Spleen (tissue), 11 donors: ENCODE results near the gene FUT3. TPM values are rescaled to one million over a fixed set of nuclear protein-coding genes. Genes with fewer than 3 reads are reported as not detected.

Experiments used
- DNase-seq: peaks from one replicate; pipeline ENCODE4 v3.0.0-alpha.2; 2020
- H3K27ac ChIP-seq, 8 donors: fragments of 200-600 bp; sonication (generic) in 7 of 8; 1 replicate in 4 of 8; 2 replicates in 4 of 8; pipeline versions ENCODE4 v1.5.0 to v1.8.0; 2016 to 2021; ENCODE audit warnings: inconsistent platforms in 4 of 8, mild to moderate bottlenecking in 4 of 8, moderate library complexity in 1 of 8
- H3K27me3 ChIP-seq, 7 donors: fragments of 200-600 bp; sonication (generic) in 6 of 7; replicated peaks in 1 of 7; 1 replicate in 4 of 7; 2 replicates in 3 of 7; pipeline versions ENCODE4 v1.5.0 to v1.8.0; 2016 to 2021; ENCODE audit warnings: inconsistent platforms in 3 of 7, mild to moderate bottlenecking in 1 of 7
- H3K36me3 ChIP-seq, 6 donors: fragments of 200-600 bp; sonication (generic) in 5 of 6; 1 replicate in 4 of 6; 2 replicates in 2 of 6; pipeline versions ENCODE4 v1.5.0 to v1.8.0; 2016 to 2021; ENCODE audit warnings: inconsistent platforms in 2 of 6
- H3K4me1 ChIP-seq, 6 donors: fragments of 200-600 bp; sonication (generic) in 5 of 6; 1 replicate in 3 of 6; 2 replicates in 3 of 6; pipeline versions ENCODE4 v1.5.0 to v1.8.0; 2016 to 2021; ENCODE audit warnings: inconsistent platforms in 3 of 6
- H3K4me3 ChIP-seq, 8 donors: fragments of 200-600 bp; sonication (generic) in 7 of 8; 1 replicate in 4 of 8; 2 replicates in 4 of 8; pipeline versions ENCODE4 v1.5.0 to v1.8.0; 2016 to 2021; ENCODE audit warnings: inconsistent platforms in 4 of 8, mild to moderate bottlenecking in 4 of 8, moderate library complexity in 2 of 8
- H3K9me3 ChIP-seq, 8 donors: fragments of 200-600 bp; sonication (generic) in 7 of 8; 1 replicate in 4 of 8; 2 replicates in 4 of 8; pipeline versions ENCODE4 v1.5.0 to v1.8.0; 2016 to 2021; ENCODE audit warnings: inconsistent platforms in 4 of 8
- POLR2A ChIP-seq, 3 donors: fragments of 450-650 bp; IDR thresholded peaks; one replicate each; pipeline ENCODE4 v1.5.1; 2017; ENCODE audit warnings: antibody characterized with exemption in 3 of 3, mild to moderate bottlenecking in 1 of 3
- POLR2AphosphoS5 ChIP-seq, 3 donors: sonication (generic); formaldehyde crosslinking; IDR thresholded peaks; one replicate each; pipeline ENCODE4 v1.5.1; 2017; ENCODE audit warnings: antibody characterized with exemption in 3 of 3
- WGBS, 5 donors: extraction: QIAGEN DNeasy Blood & Tissue Kit in 3 of 5; methylation state at CpG; one replicate each; pipeline versions ENCODE4 v1.1.5 to v1.1.7; 2013 to 2018; 5-methylcytosine and 5-hydroxymethylcytosine counted together
- intact Hi-C: fragments of 100-400 bp; cut with DNase I; formaldehyde crosslinking; loops from one replicate; pipeline ENCODE4 v1.15.0; 2023; ENCODE audit warnings: low total_unique reads
- polyA plus RNA-seq, 3 donors: library from polyadenylated mRNA; stranded (reverse); fragments of 200-250 nt; gene quantifications; one replicate each; pipeline ENCODE4 v1.2.1, GENCODE V29; 2013
- total RNA-seq, 7 donors: library from RNA; depleted of rRNA in 3 of 7; stranded (reverse); fragments of >200 nt in 3 of 7; fragmentation: NEBNext Ultra II Directional in 4 of 7; extraction: Animal tissue kit (Norgen Biotek cat#: 25700) in 4 of 7; gene quantifications; one replicate each; pipeline versions ENCODE4 v1.1.0 to v1.2.1, GENCODE V29; 2016 to 2021
- TF ChIP-seq, protein P1 (sequence below), 11 experiments: fragments of 200-600 bp in 7 of 11; fragments of 450-650 bp in 4 of 11; sonication (generic) in 4 of 11; IDR thresholded peaks in 8 of 11; conservative IDR thresholded peaks in 3 of 11; 1 replicate in 7 of 11; 2 replicates in 4 of 11; pipeline versions ENCODE4 v1.4.0 to v1.8.0; 2016 to 2021; ENCODE audit warnings: antibody characterized with exemption in 11 of 11, inconsistent platforms in 4 of 11, mild to moderate bottlenecking in 1 of 11
- donor health status: healthy with polysubstance abuse.
- donor health status: DM: no; HTN: no; CAD: no; lungs with moderate emphysema.
- donor health status: DM: no; HTN: no; CAD: no.
- donor health status: Bipolar disorder and iron deficiency.
- donor health status: healthy.
- donor health status: DM: no; HTN: no; CAD: no.
- donor health status: DM: yes; HTN: yes; CAD: no.

FUT3 gene
- total and polyA plus RNA-seq, 10 donors: 0.06 to 0.12 TPM; not detected in 8

DNA sequence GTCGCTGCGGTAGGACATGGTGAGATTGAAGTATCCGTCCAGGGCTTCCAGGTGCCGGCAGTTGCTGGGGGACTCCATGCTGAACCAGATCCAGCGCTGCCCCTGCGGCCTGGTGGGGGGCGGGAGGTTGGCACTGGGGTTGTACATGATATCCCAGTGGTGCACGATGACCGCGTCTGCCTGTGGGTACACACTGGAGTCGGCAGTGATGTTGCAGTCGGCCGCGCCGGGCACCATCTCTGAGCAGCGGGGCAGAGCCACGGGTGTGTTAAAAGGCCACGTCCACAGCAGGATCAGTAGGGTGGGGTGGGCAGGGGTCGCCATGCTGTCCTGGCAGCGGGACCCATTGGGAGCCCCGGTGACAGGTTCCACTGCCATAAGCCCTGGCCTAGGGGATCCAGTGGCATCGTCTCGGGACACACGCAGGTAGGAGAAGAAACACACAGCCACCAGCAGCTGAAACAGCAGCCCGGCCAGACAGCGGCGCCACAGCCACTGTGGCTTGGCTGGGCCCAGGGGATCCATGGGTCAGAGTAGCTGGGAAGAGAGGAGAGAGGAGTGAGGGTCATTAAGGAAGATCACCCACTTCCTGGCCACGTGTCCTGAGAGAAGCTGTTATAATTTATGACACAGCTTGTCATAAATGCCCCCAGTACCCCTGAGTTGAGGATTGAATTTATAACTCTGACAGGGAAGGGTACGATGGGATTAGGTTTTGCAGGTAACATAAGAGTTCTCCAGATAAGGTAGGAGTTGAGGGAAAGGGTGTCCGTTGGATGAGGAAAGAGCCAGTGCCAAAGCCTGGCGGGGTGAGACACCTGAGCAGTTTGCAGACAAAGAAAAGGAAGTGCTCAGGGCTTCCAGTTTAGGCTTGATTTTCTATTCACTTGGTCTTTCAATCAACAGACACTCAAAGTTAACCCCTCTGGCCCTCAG, 16.2 kb upstream of the FUT3 start:
- 76 to 90% (median 83%) methylated on average over 25 to 31 of the region's 31 CpGs for WGBS, 5 donors

DNA sequence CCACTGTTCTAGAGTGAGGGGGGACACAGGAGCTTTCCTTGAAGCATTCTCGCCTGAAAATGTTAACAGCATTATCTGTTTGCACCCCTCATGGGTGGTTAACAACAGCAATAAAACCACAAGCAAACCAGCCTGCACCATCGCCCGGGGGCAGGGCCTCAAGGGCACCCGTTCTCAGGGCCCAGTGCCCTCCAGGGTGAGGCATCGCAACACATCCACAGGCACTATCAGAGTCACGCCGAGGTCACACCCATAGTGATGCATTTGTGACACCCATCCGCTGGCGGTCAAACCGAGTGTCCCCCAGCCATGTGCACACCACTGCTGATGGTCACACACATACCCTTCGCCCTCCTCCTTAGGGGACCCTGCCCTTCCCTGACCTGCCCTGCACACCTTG, 14.5 kb upstream of the FUT3 start:
- 74 to 87% (median 79%) methylated on average over 9 to 11 of the region's 11 CpGs for WGBS, 5 donors
- H3K36me3 ChIP-seq: no peaks in the 10 kb centered on the region

More for the DNA sequence above, 16.2 kb upstream of the FUT3 start:
- Histone ChIP-seq H3K9me3 (no peaks in the 10 kb centered on the region), H3K27ac (no peak overlapping the region), H3K4me1 (no peaks in the 10 kb centered on the region), H3K27me3 (peaks cover 0 to 28% (median 0%) of the 10 kb centered on the region in 7 donors), H3K4me3 (no peak overlapping the region), H3K36me3 (no peaks in the 10 kb centered on the region)
- TF ChIP-seq POLR2AphosphoS5 (IDR thresholded peaks at IDR 0.05) (no peak), POLR2A (IDR thresholded peaks at IDR 0.05) (no peak)
- TF ChIP-seq, protein P1, sequence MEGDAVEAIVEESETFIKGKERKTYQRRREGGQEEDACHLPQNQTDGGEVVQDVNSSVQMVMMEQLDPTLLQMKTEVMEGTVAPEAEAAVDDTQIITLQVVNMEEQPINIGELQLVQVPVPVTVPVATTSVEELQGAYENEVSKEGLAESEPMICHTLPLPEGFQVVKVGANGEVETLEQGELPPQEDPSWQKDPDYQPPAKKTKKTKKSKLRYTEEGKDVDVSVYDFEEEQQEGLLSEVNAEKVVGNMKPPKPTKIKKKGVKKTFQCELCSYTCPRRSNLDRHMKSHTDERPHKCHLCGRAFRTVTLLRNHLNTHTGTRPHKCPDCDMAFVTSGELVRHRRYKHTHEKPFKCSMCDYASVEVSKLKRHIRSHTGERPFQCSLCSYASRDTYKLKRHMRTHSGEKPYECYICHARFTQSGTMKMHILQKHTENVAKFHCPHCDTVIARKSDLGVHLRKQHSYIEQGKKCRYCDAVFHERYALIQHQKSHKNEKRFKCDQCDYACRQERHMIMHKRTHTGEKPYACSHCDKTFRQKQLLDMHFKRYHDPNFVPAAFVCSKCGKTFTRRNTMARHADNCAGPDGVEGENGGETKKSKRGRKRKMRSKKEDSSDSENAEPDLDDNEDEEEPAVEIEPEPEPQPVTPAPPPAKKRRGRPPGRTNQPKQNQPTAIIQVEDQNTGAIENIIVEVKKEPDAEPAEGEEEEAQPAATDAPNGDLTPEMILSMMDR (IDR thresholded peaks at IDR 0.05 in 8 of 11, conservative IDR thresholded peaks at IDR 0.05 in 3 of 11): no peak
- no peak for DNase-seq
- intact Hi-C loops: no loop called here

DNA sequence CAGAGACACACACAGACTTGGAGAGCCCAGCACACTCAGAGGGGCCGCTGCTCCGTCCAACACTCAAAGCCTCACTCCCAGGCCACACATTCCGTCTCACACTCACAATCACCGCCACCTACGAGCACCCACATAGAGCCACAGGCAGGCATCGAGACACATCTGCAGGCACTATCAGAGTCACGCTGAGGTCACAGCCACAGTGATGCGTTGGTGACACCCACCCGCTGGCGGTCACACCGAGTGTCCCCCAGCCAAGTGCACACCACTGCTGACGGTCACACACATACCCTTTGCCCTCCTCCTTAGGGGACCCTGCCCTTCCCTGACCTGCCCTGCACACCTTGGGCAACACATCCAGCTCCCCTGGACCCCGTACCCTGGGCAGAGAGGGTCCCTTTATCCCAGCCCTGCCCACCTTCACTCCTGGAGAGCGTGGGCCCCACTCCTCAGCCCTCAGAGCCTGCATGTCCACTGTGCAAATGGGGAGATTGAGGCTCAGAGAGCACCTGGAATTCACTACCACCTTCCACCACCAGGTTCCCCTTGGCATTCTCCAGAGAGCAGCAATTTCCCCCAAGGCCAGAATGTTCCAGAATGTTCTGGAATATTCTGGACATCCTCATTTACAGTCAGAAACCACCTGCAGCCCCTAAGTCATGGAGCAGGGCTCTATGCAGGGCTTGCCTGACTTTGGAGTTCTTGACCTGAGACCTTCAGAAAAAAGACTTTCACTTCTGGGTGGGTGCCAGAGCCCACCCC, 13.7 kb upstream of the FUT3 start:
- no peaks in the 10 kb centered on the region for H3K36me3 ChIP-seq
- H3K4me1 ChIP-seq: no peaks in the 10 kb centered on the region
- no peak for DNase-seq
- intact Hi-C loops: no loop called here
- peaks cover 0 to 28% (median 0%) of the 10 kb centered on the region in 7 donors for H3K27me3 ChIP-seq
- 80 to 87% (median 84%) methylated on average over 9 to 14 of the region's 14 CpGs for WGBS, 5 donors
- H3K4me3 ChIP-seq: no peak overlapping the region
- H3K27ac ChIP-seq: no peak overlapping the region
- H3K9me3 ChIP-seq: no peaks in the 10 kb centered on the region
- TF ChIP-seq, protein P1 (IDR thresholded peaks at IDR 0.05 in 8 of 11, conservative IDR thresholded peaks at IDR 0.05 in 3 of 11): no peak
- no peak for TF ChIP-seq POLR2A (IDR thresholded peaks at IDR 0.05)

More for the DNA sequence above, 14.5 kb upstream of the FUT3 start:
- Histone ChIP-seq H3K27me3 (peaks cover 0 to 28% (median 0%) of the 10 kb centered on the region in 7 donors), H3K4me3 (no peak overlapping the region), H3K27ac (no peak overlapping the region), H3K4me1 (no peaks in the 10 kb centered on the region), H3K9me3 (no peaks in the 10 kb centered on the region)
- intact Hi-C loops: no loop called here
- DNase-seq: no peak
- TF ChIP-seq, protein P1 (IDR thresholded peaks at IDR 0.05 in 8 of 11, conservative IDR thresholded peaks at IDR 0.05 in 3 of 11): no peak
- TF ChIP-seq POLR2A (IDR thresholded peaks at IDR 0.05): no peak
- TF ChIP-seq POLR2AphosphoS5 (IDR thresholded peaks at IDR 0.05): no peak
